GM12873 (cell line): ENCODE results near the gene ROCK2.

Source experiments
- TF ChIP-seq, protein P1 (sequence below): IDR thresholded peaks from 2 replicates; pipeline ENCODE4 v1.5.1; 2012; ENCODE audit warnings: low read depth, mild to moderate bottlenecking, moderate library complexity, low read length, control low read depth; ENCODE audit not compliant: insufficient read depth; ENCODE audit errors: missing control alignments

The ROCK2 gene

DNA sequence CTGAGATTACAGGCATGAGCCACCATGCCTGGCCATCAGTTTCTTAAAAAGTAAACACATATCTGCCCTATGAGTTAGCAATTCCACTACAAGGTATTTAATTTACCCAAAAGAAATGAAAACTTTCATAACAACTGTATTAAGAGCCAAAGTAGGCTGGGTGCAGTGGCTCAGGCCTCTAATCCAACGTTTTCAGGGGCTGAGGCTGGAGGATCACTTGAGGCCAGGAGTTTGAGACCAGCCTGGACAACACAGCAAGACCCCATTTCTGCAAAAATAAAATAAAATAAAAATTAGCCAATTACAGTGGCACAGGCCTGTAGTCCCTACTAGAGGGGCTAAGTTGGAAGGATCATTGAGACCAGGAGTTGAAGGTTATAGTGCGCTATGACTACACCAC lies 6.5 kb downstream of the ROCK2 start:
- TF ChIP-seq, protein P1, sequence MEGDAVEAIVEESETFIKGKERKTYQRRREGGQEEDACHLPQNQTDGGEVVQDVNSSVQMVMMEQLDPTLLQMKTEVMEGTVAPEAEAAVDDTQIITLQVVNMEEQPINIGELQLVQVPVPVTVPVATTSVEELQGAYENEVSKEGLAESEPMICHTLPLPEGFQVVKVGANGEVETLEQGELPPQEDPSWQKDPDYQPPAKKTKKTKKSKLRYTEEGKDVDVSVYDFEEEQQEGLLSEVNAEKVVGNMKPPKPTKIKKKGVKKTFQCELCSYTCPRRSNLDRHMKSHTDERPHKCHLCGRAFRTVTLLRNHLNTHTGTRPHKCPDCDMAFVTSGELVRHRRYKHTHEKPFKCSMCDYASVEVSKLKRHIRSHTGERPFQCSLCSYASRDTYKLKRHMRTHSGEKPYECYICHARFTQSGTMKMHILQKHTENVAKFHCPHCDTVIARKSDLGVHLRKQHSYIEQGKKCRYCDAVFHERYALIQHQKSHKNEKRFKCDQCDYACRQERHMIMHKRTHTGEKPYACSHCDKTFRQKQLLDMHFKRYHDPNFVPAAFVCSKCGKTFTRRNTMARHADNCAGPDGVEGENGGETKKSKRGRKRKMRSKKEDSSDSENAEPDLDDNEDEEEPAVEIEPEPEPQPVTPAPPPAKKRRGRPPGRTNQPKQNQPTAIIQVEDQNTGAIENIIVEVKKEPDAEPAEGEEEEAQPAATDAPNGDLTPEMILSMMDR, result no peak

DNA sequence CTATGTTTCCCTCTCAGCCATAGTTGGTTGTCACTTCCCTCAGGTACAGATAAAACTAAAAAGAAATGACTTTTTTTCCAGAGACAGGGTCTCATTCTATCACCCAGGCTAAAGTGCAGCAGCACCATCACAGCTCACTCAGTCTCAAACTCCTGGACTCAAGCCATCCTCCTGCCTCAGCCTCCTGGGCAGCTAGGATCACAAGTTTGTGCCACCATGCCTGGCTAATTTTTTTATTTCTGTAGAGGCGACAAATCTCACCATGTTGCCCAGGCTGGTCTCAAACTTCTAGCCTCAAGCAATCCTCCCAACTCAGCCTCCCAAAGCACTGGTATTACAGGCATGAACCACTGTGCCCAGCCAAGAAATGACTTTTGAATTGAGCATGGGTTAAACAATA lies 8.2 kb downstream of the ROCK2 start:
- TF ChIP-seq, protein P1, result no peak

DNA sequence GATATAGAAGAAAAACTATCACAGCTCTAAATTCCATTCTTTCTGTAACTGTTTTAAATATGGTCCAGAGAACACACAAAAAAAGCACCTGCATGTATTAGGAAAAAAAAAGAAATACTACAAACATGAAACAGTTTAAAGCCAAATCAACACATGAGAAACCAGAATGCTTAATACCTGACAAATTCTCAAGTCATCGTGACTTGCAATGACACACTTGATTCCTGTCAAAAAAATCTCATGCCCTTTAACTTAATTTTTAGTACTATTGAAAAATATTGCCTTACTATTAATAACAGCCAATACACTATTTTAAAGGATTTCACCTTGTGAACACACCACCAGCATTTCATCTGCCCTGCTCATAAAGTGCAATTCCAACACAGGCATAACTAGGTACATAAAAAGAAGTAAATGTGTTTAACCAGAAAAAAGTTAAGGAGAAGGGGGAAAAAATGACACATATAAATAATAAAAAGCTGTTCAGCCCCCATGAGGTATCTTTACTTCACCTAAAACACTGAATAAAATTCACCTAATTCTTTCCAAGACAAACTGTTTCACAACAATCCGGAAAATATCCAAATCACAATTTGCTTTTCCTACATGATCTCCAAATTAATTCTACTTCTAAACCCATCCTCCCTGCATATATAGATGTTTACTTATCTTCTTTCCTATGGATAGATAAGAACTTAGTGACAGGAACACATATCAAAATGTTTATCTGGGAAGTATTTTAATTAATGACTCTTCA lies 10.8 kb downstream of the ROCK2 start:
- TF ChIP-seq, protein P1, result no peak

DNA sequence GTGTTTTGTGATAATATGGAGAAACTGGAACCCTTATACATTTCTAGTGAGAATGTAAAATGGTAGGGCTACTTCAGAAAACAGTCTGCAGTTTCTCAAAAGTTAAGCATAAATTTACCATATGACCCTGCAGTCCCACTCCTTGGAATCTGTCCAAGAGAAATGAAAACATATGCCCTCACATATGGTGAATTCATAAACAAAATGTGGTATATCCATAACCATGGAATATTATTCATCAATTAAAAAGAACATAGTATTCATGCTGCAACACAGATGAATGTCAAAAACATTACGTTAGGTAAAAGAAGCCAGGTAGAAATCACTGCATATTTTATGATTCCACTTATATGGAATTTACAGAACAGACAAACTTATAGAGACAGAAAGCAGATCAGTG lies 11.8 kb downstream of the ROCK2 start:
- TF ChIP-seq, protein P1, result no peak

DNA sequence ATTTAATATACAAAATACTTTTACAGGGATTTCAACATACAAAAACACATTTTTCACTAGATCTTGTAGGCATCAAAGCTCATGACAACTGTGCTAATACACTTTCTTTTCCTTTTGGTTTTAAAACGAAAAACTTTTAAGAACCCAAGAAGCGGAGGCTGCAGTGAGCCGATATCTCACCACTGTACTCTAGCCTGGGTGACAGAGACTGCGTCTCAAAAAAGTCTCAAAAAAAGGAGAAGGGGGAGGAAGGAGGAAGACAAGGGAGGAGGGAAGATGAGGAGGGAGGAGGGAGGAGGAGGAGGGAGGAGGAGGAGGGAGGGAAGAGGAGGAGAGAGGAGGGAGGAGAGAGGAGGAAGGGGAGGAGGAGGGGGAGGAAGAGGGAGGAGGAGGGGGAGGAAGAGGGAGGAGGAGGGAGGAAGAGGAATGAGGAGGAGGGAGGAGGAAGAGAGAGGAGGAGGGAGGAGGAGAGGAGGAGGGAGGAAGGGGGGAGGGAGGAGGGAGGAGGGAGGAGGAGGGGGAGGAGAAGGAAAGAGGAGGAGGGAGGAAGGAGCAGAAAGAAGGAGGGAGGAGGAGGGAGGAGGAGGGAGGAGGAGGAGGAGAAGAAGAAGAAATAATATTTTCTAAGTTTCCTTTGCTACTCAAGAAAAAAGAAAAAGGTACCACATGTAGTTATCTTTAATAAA lies 13.8 kb downstream of the ROCK2 start:
- TF ChIP-seq, protein P1, result no peak

DNA sequence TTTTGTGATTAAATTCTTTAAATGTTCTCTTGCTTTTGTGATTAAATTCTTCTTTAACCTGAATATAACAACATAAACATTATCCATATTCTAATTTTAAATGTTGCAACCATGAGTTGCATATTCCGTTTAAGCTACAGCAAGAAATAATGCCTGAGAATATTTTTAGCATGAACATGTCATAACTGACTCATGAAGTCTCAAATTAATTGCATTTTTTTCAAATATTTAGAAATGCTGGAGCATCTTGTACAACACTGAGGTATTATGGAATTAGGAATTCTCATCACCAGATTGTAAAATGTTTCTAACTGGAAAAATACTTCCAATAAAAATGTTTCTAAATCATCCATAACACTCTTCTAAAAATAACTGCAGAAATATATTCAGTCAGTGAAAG lies 14.7 kb downstream of the ROCK2 start:
- TF ChIP-seq, protein P1, result no peak

DNA sequence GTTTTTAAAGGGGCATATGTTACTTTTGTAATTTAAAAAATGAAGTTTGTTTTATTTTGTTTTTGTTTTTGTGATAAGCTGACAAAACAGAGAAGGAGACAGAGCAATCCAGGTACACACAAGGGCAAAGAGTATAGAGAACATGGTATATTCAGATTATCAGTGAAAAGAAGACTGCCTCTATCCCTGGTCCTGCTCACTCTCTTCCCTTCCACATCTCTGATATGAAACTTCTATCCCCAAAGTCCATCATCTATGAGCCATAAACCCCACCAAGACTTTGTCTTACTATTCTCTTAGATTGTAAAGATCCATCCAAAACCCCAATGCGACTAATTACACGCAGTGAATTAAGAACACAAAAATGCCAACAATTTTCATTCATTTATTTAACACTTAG lies 16.6 kb downstream of the ROCK2 start:
- TF ChIP-seq, protein P1, result no peak
